CD4-positive, alpha-beta memory T cell (primary cell): ENCODE results near the gene GNA14. TPM values are rescaled to one million over a fixed set of nuclear protein-coding genes. Genes with fewer than 3 reads are reported as not detected.
"Not testable (repeated sequence)": the region's sequence is repeated elsewhere in the genome, so short reads cannot be mapped to it uniquely, and the experiment has no call there.

Source experiments
- CTCF ChIA-PET: fragments of 350-600 bp; sonication (Branson Sonifier 250); formaldehyde crosslinking; loops from one replicate; lab custom pipeline; 2021; ENCODE audit warnings: inconsistent platforms; ENCODE audit not compliant: partially characterized antibody; lab: Charles Lee
- POLR2A ChIA-PET: fragments of 350-600 bp; sonication (Branson Sonifier 250); formaldehyde crosslinking; loops from one replicate; lab custom pipeline; 2021; ENCODE audit not compliant: partially characterized antibody; lab: Charles Lee
- DNase-seq, 5 donors: peaks; one replicate each; pipeline versions ENCODE4 v3.0.0 to v3.0.0-alpha.2; 2020 to 2022; ENCODE audit warnings: mixed read lengths in 1 of 5
- H3K27ac ChIP-seq: one replicate; pipeline ENCODE4 v1.7.0; 2013; ENCODE audit warnings: low read depth, low read length
- H3K27me3 ChIP-seq: 2 replicates; pipeline ENCODE4 v1.7.0; 2013; ENCODE audit warnings: mild to moderate bottlenecking, low read length, moderate library complexity; ENCODE audit not compliant: insufficient read depth
- H3K36me3 ChIP-seq: 2 replicates; pipeline ENCODE4 v1.7.0; 2013; ENCODE audit warnings: mild to moderate bottlenecking, low read length, moderate library complexity; ENCODE audit not compliant: insufficient read depth
- H3K4me1 ChIP-seq: 2 replicates; pipeline ENCODE4 v1.7.0; 2013; ENCODE audit warnings: mild to moderate bottlenecking, low read length, moderate library complexity; ENCODE audit not compliant: insufficient read depth
- H3K4me3 ChIP-seq, 2 donors: one replicate each; pipeline ENCODE4 v1.7.0; 2013; ENCODE audit warnings: low read length in 2 of 2, mild to moderate bottlenecking in 1 of 2
- H3K9me3 ChIP-seq, 2 donors: one replicate each; pipeline ENCODE4 v1.7.0; 2013; ENCODE audit warnings: low read length in 2 of 2, control low read depth in 1 of 2; ENCODE audit not compliant: control insufficient read depth in 1 of 2
- H3K27ac Mint-ChIP-seq, 7 donors: one replicate each; pipeline ENCODE4 v1.8.0; 2020 to 2021; ENCODE audit warnings: mixed read lengths in 7 of 7, mild to moderate bottlenecking in 6 of 7, inconsistent platforms in 3 of 7, moderate library complexity in 3 of 7
- H3K27me3 Mint-ChIP-seq, 2 donors: one replicate each; pipeline ENCODE4 v1.8.0; 2020 to 2021; ENCODE audit warnings: mixed read lengths in 2 of 2
- H3K36me3 Mint-ChIP-seq, 2 donors: one replicate each; pipeline ENCODE4 v1.8.0; 2020 to 2021; ENCODE audit warnings: mixed read lengths in 2 of 2, inconsistent platforms in 1 of 2, mild to moderate bottlenecking in 1 of 2
- H3K4me1 Mint-ChIP-seq, 4 donors: one replicate each; pipeline ENCODE4 v1.8.0; 2020 to 2021; ENCODE audit warnings: mixed read lengths in 4 of 4, mild to moderate bottlenecking in 1 of 4
- H3K4me3 Mint-ChIP-seq, 8 donors: one replicate each; pipeline ENCODE4 v1.8.0; 2020 to 2021; ENCODE audit warnings: mixed read lengths in 8 of 8, mild to moderate bottlenecking in 7 of 8, moderate library complexity in 6 of 8, inconsistent platforms in 3 of 8
- H3K9me3 Mint-ChIP-seq, 8 donors: one replicate each; pipeline ENCODE4 v1.8.0; 2020 to 2021; ENCODE audit warnings: mixed read lengths in 8 of 8, mild to moderate bottlenecking in 5 of 8, inconsistent platforms in 3 of 8, moderate library complexity in 1 of 8
- intact Hi-C: fragments of 100-400 bp; cut with micrococcal nuclease; formaldehyde crosslinking; loops from one replicate; pipeline ENCODE4 v1.15.1; 2023
- polyA plus RNA-seq, 2 donors: library from polyadenylated mRNA; unstranded; fragments of 300-500 nt; fragmentation: Illumina TruSeq; gene quantifications; one replicate each; pipeline ENCODE4 v1.2.3, GENCODE V29; 2021
- total RNA-seq, 2 experiments: library from RNA; stranded (reverse); gene quantifications; one replicate each; pipeline ENCODE4 v1.2.3, GENCODE V29; 2021

GNA14 gene
- total and polyA plus RNA-seq, 4 experiments from 2014 or later, result not detected

DNA sequence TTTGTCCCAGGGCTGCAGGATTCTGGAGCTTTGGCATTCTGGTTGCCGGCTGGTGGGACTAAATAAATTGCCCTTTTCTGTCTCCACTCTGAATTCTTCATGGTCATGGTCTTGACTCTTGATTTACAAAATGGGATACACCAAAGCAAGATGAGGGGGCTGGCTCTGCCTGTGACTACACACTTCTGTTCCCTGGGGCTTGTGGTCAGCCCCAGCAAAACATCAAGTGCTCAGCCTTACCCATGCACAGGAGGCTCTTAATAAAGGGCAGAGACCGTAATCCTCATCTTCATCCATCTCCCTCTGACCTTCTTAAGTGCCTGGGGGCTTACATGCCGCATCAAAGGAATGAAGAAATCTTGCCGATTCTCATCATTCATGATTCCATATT is 198.0 kb downstream of the GNA14 start:
- Mint-ChIP-seq H3K9me3 (peaks cover 0 to 7% (median 1%) of the 10 kb centered on the region in 8 donors), H3K36me3 (no peaks in the 10 kb centered on the region), H3K4me3 (no peak overlapping the region), H3K27ac (no peak overlapping the region), H3K4me1 (peaks cover 3 to 11% (median 6%) of the 10 kb centered on the region in 4 donors), H3K27me3 (peaks cover 5 to 9% of the 10 kb centered on the region in 2 donors)
- no peaks in the 10 kb centered on the region for H3K4me1 ChIP-seq
- no peak for DNase-seq
- H3K4me3 ChIP-seq, result no peak overlapping the region
- intact Hi-C loops, result loop anchor here (10.0 kb wide), 2 partner anchors 305 to 525 kb away; no protein-coding TSS in a partner anchor
- no peaks in the 10 kb centered on the region for H3K36me3 ChIP-seq
- no peaks in the 10 kb centered on the region for H3K9me3 ChIP-seq
- H3K27me3 ChIP-seq, result no peaks in the 10 kb centered on the region
- CTCF ChIA-PET, result interaction anchor here (0.5 to 1.9 kb wide), 3 partner anchors 10 to 283 kb away, joined by 3 to 5 read pairs (median 3); no protein-coding TSS in a partner anchor
- POLR2A ChIA-PET, result no interaction called here
- H3K27ac ChIP-seq, result no peak overlapping the region

DNA sequence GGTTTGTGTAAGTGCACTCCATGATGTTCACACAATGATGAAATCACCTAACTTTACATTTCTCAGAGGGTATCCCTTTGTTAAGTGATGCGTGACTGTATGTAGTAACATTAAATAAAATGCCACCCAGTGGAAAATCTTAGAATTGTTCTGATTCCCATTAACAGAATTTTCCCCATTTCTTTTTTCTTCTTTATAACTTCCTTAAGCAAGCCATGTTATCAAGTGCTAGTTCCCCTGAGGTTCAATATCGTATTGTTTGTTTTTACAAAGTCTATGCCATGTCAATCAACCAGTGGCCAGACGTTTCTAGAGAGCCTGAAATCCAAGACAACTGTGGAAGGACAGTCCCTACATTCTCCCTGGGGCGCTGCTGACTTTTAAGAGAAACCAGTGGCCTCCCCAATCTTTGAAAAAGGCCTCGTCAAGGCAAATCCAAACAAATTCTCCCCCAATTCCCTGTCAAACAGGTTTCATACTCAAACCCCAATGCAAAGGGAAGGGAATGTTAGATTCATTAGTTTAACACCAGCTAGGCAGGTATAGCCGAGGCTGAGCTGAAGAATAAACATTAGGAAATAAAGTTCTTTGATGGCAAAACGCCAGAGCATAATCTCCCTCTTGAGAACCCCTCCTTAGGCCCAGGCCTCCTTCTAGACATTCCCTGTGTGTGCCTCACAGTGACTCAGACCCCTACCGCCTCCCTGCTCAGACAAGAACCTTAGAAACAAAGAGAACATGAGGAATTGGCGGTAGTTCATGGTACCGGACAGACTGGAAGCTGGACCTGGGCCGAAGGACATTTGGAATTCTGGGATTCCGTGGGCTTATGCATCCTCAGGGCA is 198.7 kb downstream of the GNA14 start:
- Histone ChIP-seq H3K4me3 (no peak overlapping the region), H3K27ac (no peak overlapping the region), H3K27me3 (no peaks in the 10 kb centered on the region), H3K4me1 (no peaks in the 10 kb centered on the region), H3K36me3 (no peaks in the 10 kb centered on the region), H3K9me3 (no peaks in the 10 kb centered on the region)
- H3K27me3 Mint-ChIP-seq, result peaks cover 6 to 9% of the 10 kb centered on the region in 2 donors
- H3K9me3 Mint-ChIP-seq, result peaks cover 0 to 7% (median 1%) of the 10 kb centered on the region in 8 donors
- intact Hi-C loops, result loop anchor here (10.0 kb wide), 2 partner anchors 305 to 525 kb away; no protein-coding TSS in a partner anchor
- no peak overlapping the region for H3K4me3 Mint-ChIP-seq
- CTCF ChIA-PET, result interaction anchor here (0.5 to 1.9 kb wide), 2 partner anchors 10 to 110 kb away, joined by 3 to 5 read pairs; no protein-coding TSS in a partner anchor
- no peak for DNase-seq
- no peaks in the 10 kb centered on the region for H3K36me3 Mint-ChIP-seq
- H3K4me1 Mint-ChIP-seq, result peaks cover 3 to 11% (median 6%) of the 10 kb centered on the region in 4 donors
- H3K27ac Mint-ChIP-seq, result no peak overlapping the region
- POLR2A ChIA-PET, result no interaction called here

DNA sequence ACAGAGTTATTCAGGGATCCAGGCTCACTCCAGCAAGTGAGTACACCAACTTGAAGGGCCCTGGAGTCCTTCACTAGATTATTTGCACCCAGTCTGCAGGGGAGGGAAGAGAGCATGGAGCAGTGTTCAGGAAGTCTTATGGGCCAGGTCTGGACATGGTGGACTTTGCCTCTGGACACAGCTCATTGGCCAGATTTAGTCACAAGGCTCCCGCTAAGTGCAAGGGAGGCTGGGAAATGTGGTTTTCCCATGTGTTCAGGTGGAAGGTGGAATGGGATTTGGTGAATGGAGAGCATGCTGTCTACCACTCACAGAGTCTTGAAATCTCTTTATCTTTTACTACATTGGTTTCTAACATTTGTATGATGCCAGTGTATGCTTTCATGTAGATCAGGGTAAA is 200.5 kb downstream of the GNA14 start:
- no peak for DNase-seq
- intact Hi-C loops, result no loop called here
- H3K4me1 Mint-ChIP-seq, result no peaks in the 10 kb centered on the region
- no peaks in the 10 kb centered on the region for H3K4me1 ChIP-seq
- H3K27me3 ChIP-seq, result no peaks in the 10 kb centered on the region
- H3K9me3 ChIP-seq, result no peaks in the 10 kb centered on the region
- H3K27ac ChIP-seq, result no peak overlapping the region
- H3K4me3 Mint-ChIP-seq, result no peak overlapping the region
- H3K27ac Mint-ChIP-seq, result no peak overlapping the region
- H3K4me3 ChIP-seq, result no peak overlapping the region
- peaks cover 0 to 7% (median 1%) of the 10 kb centered on the region in 8 donors for H3K9me3 Mint-ChIP-seq
- CTCF ChIA-PET, result interaction anchor here (0.8 to 9.2 kb wide), 3 partner anchors 9 to 29 kb away, joined by 3 to 107 read pairs (median 8); no protein-coding TSS in a partner anchor
- POLR2A ChIA-PET, result no interaction called here
- no peaks in the 10 kb centered on the region for H3K36me3 Mint-ChIP-seq
- no peaks in the 10 kb centered on the region for H3K36me3 ChIP-seq
- H3K27me3 Mint-ChIP-seq, result peaks cover 7 to 9% of the 10 kb centered on the region in 2 donors

DNA sequence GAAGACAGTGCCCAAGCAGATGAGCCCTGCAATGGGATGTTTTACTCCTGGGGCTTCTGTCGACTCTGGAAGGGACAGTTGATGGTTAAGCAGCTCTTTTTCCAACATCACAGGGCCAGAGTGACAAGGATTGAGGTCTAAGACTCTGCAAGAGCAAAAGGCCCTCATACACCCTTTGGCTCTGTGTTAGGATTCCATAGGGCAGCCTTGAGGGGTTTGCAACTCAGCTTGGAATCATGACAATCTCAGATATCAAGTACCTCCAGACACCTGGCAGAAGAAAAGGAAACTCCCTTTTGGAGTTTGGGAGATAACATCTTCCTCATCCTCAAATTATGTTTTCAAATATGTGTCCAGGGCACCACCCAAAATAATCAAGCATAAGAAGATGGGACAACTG is 205.7 kb downstream of the GNA14 start:
- Mint-ChIP-seq H3K27ac (no peak overlapping the region), H3K4me3 (no peak overlapping the region), H3K4me1 (no peaks in the 10 kb centered on the region), H3K36me3 (no peaks in the 10 kb centered on the region), H3K27me3 (peaks cover 0 to 6% of the 10 kb centered on the region in 2 donors), H3K9me3 (peaks cover 0 to 4% (median under 1%) of the 10 kb centered on the region in 8 donors)
- Histone ChIP-seq H3K4me3 (no peak overlapping the region), H3K27me3 (no peaks in the 10 kb centered on the region), H3K36me3 (no peaks in the 10 kb centered on the region), H3K9me3 (no peaks in the 10 kb centered on the region), H3K4me1 (no peaks in the 10 kb centered on the region), H3K27ac (no peak overlapping the region)
- intact Hi-C loops, result no loop called here
- ChIA-PET CTCF (interaction anchor here (0.6 to 9.2 kb wide), 4 partner anchors 9 to 275 kb away, joined by 3 to 107 read pairs (median 14); no protein-coding TSS in a partner anchor), POLR2A (no interaction called here)
- DNase-seq, result no peak

GRCh38 chr9:77441124-77441523 is 207.0 kb downstream of the GNA14 start:
- H3K4me1 Mint-ChIP-seq, H3K27ac Mint-ChIP-seq, H3K4me3 ChIP-seq, intact Hi-C loops, DNase-seq, H3K27me3 ChIP-seq, H3K4me1 ChIP-seq, H3K36me3 Mint-ChIP-seq, H3K27me3 Mint-ChIP-seq, H3K9me3 Mint-ChIP-seq, H3K4me3 Mint-ChIP-seq, H3K9me3 ChIP-seq, H3K36me3 ChIP-seq, POLR2A ChIA-PET, H3K27ac ChIP-seq: not testable (repeated sequence)
- CTCF ChIA-PET, result interaction anchor here (9.2 kb wide), 1 partner anchor 15 kb away, joined by 107 read pairs; no protein-coding TSS in a partner anchor

GRCh38 chr9:77440057-77440456 is 208.1 kb downstream of the GNA14 start:
- H3K4me3 Mint-ChIP-seq, result no peak overlapping the region
- no peak for DNase-seq
- CTCF ChIA-PET, result interaction anchor here (9.2 kb wide), 1 partner anchor 17 kb away, joined by 107 read pairs; no protein-coding TSS in a partner anchor
- peaks cover 0 to 7% of the 10 kb centered on the region in 2 donors for H3K27me3 Mint-ChIP-seq
- Histone ChIP-seq H3K27ac (no peak overlapping the region), H3K4me1 (no peaks in the 10 kb centered on the region), H3K9me3 (no peaks in the 10 kb centered on the region), H3K36me3 (no peaks in the 10 kb centered on the region), H3K27me3 (no peaks in the 10 kb centered on the region), H3K4me3 (no peak overlapping the region)
- no peaks in the 10 kb centered on the region for H3K36me3 Mint-ChIP-seq
- POLR2A ChIA-PET, result no interaction called here
- intact Hi-C loops, result no loop called here
- H3K4me1 Mint-ChIP-seq, result no peaks in the 10 kb centered on the region
- H3K27ac Mint-ChIP-seq, result no peak overlapping the region
- peaks cover 0 to 2% (median 0%) of the 10 kb centered on the region in 8 donors for H3K9me3 Mint-ChIP-seq

GRCh38 chr9:77438653-77439052 is 209.5 kb downstream of the GNA14 start:
- CTCF ChIA-PET, result interaction anchor here (1.4 kb wide), 1 partner anchor 18 kb away, joined by 8 read pairs; no protein-coding TSS in a partner anchor
- POLR2A ChIA-PET, result no interaction called here
- no peaks in the 10 kb centered on the region for H3K4me1 ChIP-seq
- Mint-ChIP-seq H3K4me1 (peaks cover 1 to 3% (median 3%) of the 10 kb centered on the region in 4 donors), H3K36me3 (no peaks in the 10 kb centered on the region), H3K4me3 (no peak overlapping the region), H3K9me3 (peaks cover 0 to 2% (median 0%) of the 10 kb centered on the region in 8 donors), H3K27ac (no peak overlapping the region), H3K27me3 (peaks cover 1 to 5% of the 10 kb centered on the region in 2 donors)
- no peak for DNase-seq
- no peak overlapping the region for H3K4me3 ChIP-seq
- H3K27me3 ChIP-seq, result no peaks in the 10 kb centered on the region
- intact Hi-C loops, result no loop called here
- H3K36me3 ChIP-seq, result no peaks in the 10 kb centered on the region
- no peaks in the 10 kb centered on the region for H3K9me3 ChIP-seq
- H3K27ac ChIP-seq, result no peak overlapping the region
